ENCODE measurements around the gene RNF220. TPM values are rescaled to one million over a fixed set of nuclear protein-coding genes. Genes with fewer than 3 reads are reported as not detected.

Gene RNF220
- total and polyA plus RNA-seq, 9 of the 15 experiments (the other 6 are each of a cell fraction or from before 2014, with no cell fraction given), result 5.1 to 117 (median 66.9) TPM

DNA sequence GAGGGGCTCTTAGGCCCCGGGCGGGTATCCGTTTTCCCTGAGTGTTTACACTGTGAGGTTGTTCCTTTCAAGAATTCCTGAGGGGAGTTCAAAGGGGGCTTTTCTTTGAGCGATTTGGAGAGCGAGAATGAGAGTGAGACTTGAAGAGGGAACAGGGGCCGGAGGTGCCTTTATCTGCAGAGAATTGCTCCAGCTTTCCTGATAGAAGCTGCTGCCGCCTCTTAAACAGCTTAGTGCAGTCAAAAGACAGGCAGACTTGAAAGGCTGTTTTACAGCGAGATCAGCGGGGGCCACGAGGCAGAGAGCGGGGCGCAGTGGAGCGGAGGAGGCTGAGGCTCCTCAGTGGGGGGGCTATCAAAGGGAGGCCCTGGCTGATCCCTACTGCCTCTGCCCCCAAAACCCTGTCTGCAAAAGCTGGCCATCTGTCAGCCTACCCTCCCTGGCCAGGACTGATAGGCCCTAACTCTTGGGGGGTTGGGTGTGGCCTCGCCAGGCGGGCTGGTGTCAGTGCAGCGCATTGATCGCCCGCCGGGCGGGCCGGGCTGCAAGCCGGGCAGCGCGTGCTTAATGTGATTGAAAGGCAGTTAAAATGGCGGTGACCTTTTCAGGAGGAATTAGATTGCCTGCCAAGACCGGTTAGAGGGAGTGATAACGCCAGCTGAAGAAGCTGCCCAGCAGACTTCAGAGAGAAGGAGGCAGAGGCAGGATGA is 232.8 kb downstream of the RNF220 start (continued):
- TF ChIP-seq, protein P1, sequence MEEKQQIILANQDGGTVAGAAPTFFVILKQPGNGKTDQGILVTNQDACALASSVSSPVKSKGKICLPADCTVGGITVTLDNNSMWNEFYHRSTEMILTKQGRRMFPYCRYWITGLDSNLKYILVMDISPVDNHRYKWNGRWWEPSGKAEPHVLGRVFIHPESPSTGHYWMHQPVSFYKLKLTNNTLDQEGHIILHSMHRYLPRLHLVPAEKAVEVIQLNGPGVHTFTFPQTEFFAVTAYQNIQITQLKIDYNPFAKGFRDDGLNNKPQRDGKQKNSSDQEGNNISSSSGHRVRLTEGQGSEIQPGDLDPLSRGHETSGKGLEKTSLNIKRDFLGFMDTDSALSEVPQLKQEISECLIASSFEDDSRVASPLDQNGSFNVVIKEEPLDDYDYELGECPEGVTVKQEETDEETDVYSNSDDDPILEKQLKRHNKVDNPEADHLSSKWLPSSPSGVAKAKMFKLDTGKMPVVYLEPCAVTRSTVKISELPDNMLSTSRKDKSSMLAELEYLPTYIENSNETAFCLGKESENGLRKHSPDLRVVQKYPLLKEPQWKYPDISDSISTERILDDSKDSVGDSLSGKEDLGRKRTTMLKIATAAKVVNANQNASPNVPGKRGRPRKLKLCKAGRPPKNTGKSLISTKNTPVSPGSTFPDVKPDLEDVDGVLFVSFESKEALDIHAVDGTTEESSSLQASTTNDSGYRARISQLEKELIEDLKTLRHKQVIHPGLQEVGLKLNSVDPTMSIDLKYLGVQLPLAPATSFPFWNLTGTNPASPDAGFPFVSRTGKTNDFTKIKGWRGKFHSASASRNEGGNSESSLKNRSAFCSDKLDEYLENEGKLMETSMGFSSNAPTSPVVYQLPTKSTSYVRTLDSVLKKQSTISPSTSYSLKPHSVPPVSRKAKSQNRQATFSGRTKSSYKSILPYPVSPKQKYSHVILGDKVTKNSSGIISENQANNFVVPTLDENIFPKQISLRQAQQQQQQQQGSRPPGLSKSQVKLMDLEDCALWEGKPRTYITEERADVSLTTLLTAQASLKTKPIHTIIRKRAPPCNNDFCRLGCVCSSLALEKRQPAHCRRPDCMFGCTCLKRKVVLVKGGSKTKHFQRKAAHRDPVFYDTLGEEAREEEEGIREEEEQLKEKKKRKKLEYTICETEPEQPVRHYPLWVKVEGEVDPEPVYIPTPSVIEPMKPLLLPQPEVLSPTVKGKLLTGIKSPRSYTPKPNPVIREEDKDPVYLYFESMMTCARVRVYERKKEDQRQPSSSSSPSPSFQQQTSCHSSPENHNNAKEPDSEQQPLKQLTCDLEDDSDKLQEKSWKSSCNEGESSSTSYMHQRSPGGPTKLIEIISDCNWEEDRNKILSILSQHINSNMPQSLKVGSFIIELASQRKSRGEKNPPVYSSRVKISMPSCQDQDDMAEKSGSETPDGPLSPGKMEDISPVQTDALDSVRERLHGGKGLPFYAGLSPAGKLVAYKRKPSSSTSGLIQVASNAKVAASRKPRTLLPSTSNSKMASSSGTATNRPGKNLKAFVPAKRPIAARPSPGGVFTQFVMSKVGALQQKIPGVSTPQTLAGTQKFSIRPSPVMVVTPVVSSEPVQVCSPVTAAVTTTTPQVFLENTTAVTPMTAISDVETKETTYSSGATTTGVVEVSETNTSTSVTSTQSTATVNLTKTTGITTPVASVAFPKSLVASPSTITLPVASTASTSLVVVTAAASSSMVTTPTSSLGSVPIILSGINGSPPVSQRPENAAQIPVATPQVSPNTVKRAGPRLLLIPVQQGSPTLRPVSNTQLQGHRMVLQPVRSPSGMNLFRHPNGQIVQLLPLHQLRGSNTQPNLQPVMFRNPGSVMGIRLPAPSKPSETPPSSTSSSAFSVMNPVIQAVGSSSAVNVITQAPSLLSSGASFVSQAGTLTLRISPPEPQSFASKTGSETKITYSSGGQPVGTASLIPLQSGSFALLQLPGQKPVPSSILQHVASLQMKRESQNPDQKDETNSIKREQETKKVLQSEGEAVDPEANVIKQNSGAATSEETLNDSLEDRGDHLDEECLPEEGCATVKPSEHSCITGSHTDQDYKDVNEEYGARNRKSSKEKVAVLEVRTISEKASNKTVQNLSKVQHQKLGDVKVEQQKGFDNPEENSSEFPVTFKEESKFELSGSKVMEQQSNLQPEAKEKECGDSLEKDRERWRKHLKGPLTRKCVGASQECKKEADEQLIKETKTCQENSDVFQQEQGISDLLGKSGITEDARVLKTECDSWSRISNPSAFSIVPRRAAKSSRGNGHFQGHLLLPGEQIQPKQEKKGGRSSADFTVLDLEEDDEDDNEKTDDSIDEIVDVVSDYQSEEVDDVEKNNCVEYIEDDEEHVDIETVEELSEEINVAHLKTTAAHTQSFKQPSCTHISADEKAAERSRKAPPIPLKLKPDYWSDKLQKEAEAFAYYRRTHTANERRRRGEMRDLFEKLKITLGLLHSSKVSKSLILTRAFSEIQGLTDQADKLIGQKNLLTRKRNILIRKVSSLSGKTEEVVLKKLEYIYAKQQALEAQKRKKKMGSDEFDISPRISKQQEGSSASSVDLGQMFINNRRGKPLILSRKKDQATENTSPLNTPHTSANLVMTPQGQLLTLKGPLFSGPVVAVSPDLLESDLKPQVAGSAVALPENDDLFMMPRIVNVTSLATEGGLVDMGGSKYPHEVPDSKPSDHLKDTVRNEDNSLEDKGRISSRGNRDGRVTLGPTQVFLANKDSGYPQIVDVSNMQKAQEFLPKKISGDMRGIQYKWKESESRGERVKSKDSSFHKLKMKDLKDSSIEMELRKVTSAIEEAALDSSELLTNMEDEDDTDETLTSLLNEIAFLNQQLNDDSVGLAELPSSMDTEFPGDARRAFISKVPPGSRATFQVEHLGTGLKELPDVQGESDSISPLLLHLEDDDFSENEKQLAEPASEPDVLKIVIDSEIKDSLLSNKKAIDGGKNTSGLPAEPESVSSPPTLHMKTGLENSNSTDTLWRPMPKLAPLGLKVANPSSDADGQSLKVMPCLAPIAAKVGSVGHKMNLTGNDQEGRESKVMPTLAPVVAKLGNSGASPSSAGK (IDR thresholded peaks at IDR 0.05), result peak; percentile 59
- no peak for TF ChIP-seq U2AF1 (optimal IDR thresholded peaks at IDR 0.05; ENCODE audit: low read depth, low read length)
- peak; percentile 79; the same call in 1 of the 2 replicates for TF ChIP-seq MYNN (IDR thresholded peaks at IDR 0.05)
- TF ChIP-seq MYNN (CRISPR knock-in tag; IDR thresholded peaks at IDR 0.05), result no peak
- peak; percentile 85 for TF ChIP-seq CCNT2 (IDR thresholded peaks at IDR 0.05; ENCODE audit: borderline replicate concordance, extremely low read depth, insufficient read length, low read depth, low read length)
- no peak for TF ChIP-seq ZNF24 (IDR thresholded peaks at IDR 0.05)
- 0 out of 4 replicates have a peak, but pooled peaks of 1 of the 2 experiments have one; percentile 22 for TF ChIP-seq ARNT (IDR thresholded peaks at IDR 0.05)
- peak; percentile 16; the same call in 1 of the 2 replicates for TF ChIP-seq MBD2 (IDR thresholded peaks at IDR 0.05; ENCODE audit: borderline replicate concordance, low read depth)
- no peak for TF ChIP-seq HSF4 (CRISPR knock-in tag; IDR thresholded peaks at IDR 0.05; ENCODE audit: borderline replicate concordance)
- TF ChIP-seq HMGN3 (IDR thresholded peaks at IDR 0.05; ENCODE audit: borderline replicate concordance, extremely low read depth, insufficient read length, low read depth, low read length), result peak; percentile 90
- peak; percentile 91 for TF ChIP-seq SMAD4 (CRISPR knock-in tag; conservative IDR thresholded peaks at IDR 0.05)
- no peak for TF ChIP-seq RBM39 (optimal IDR thresholded peaks at IDR 0.05; ENCODE audit: low read depth, low read length)
- no peak for TF ChIP-seq YBX1 (IDR thresholded peaks at IDR 0.05)
- TF ChIP-seq, protein P2, sequence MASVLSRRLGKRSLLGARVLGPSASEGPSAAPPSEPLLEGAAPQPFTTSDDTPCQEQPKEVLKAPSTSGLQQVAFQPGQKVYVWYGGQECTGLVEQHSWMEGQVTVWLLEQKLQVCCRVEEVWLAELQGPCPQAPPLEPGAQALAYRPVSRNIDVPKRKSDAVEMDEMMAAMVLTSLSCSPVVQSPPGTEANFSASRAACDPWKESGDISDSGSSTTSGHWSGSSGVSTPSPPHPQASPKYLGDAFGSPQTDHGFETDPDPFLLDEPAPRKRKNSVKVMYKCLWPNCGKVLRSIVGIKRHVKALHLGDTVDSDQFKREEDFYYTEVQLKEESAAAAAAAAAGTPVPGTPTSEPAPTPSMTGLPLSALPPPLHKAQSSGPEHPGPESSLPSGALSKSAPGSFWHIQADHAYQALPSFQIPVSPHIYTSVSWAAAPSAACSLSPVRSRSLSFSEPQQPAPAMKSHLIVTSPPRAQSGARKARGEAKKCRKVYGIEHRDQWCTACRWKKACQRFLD (CRISPR knock-in tag; IDR thresholded peaks at IDR 0.05), result peak; percentile 69; the same call in 1 of the 2 replicates

Measured in K562 (cell line).